ENCODE results near the gene PARD3B.

DNA sequence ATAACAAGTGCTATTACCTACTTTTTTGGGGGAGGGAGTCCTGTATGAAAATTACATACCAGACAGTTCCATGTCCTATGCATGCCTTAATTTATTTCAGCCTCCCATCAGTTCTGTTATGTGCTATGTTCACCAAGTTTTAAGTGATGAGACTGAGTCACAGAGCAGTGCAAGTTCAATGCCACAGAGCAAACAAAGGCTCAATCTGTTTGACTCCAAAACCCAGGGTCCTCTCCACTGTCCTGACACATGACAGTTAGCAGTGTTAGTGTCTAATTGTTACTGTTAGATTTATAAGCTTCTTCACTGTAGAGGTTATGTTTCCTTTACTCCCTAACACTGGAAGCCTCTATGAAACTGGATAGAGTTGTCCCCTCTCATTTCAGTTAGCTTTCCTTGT is 498.0 kb downstream of the PARD3B start:
- no peak for TF ChIP-seq GATA3 (IDR thresholded peaks at IDR 0.05; ENCODE audit: low read depth, low read length)
- no peak for TF ChIP-seq GATA2 (IDR thresholded peaks at IDR 0.05; ENCODE audit: low read depth, low read length)

All from SH-SY5Y (cell line).